HepG2 (cell line): ENCODE data around the gene JAK1. TPM values are rescaled to one million over a fixed set of nuclear protein-coding genes. Genes with fewer than 3 reads are reported as not detected.

Experiments used
- ATAC-seq: fragments of 200-7000 bp; cut with Tn5 transposase; 3 replicates; pipeline ENCODE4 v1.9.1; 2020; ENCODE audit warnings: mild to moderate bottlenecking, moderate library complexity
- BruUV-seq: library from RNA; stranded (reverse); fragments of 400-500 nt; replicated peaks from 2 replicates; lab custom pipeline; 2021; lab: Mats Ljungman, UMichigan
- CTCF ChIA-PET: fragments of 300-600 bp; formaldehyde crosslinking; extraction: SDS; loops from one replicate; lab custom pipeline; 2021; ENCODE audit warnings: low total read pairs, inconsistent platforms, low intra/inter-chr PET ratio; lab: Yijun Ruan, JAX
- POLR2A ChIA-PET: fragments of 350-600 bp; sonication (Branson Sonifier 250); formaldehyde crosslinking; loops from one replicate; lab custom pipeline; 2020; ENCODE audit warnings: antibody characterized with exemption, inconsistent platforms; lab: Yijun Ruan, JAX
- DNase-seq: peaks from one replicate; pipeline ENCODE4 v3.0.0-alpha.2; 2015; ENCODE audit warnings: low spot score
- FAIRE-seq: peaks from 3 replicates; lab custom pipeline; 2011; peaks lifted over from hg19 to GRCh38; lab: Jason Lieb, UNC
- H2AFZ ChIP-seq: one replicate; pipeline ENCODE4 v1.6.1; 2011; ENCODE audit warnings: low read length, inconsistent platforms
- H3K27ac ChIP-seq: fragments of 300-600 bp; 3 replicates; pipeline ENCODE4 v1.8.0; 2011; ENCODE audit warnings: mixed run types, mild to moderate bottlenecking, mixed read lengths, low read length, inconsistent platforms; ENCODE audit not compliant: insufficient read depth; ENCODE audit errors: extremely low read length
- H3K27me3 ChIP-seq, 2 experiments: fragments of 200-600 bp in 1 of 2; 2 replicates in 1 of 2; 3 replicates in 1 of 2; pipeline versions ENCODE4 v1.6.0 to v1.8.0; 2011; ENCODE audit warnings: low read length in 2 of 2, mild to moderate bottlenecking in 2 of 2, moderate library complexity in 2 of 2, inconsistent platforms in 1 of 2; ENCODE audit not compliant: insufficient read depth in 2 of 2, control insufficient read depth in 1 of 2
- H3K36me3 ChIP-seq, 2 experiments: fragments of 200-600 bp in 1 of 2; replicated peaks in 1 of 2; 2 replicates in 1 of 2; 3 replicates in 1 of 2; pipeline versions ENCODE4 v1.5.1 to v1.8.0; 2011; ENCODE audit warnings: low read length in 2 of 2, inconsistent platforms in 1 of 2; ENCODE audit not compliant: insufficient read depth in 2 of 2, control insufficient read depth in 1 of 2
- H3K4me1 ChIP-seq: 2 replicates; pipeline ENCODE4 v1.5.1; 2012; ENCODE audit warnings: low read length, inconsistent platforms; ENCODE audit not compliant: insufficient read depth
- H3K4me2 ChIP-seq: 2 replicates; pipeline ENCODE4 v1.6.0; 2011; ENCODE audit warnings: low read depth, low read length, inconsistent platforms
- H3K4me3 ChIP-seq, 3 experiments: fragments of 200-600 bp in 1 of 3; sonication (generic), shearing (Covaris generic) in 1 of 3; replicated peaks in 1 of 3; 2 replicates each; pipeline ENCODE4 v1.5.1; 2011 to 2016; ENCODE audit warnings: low read length in 3 of 3, inconsistent platforms in 2 of 3, low read depth in 2 of 3, mild to moderate bottlenecking in 2 of 3, control low read depth in 1 of 3, mixed read lengths in 1 of 3; ENCODE audit not compliant: insufficient read depth in 1 of 3
- H3K79me2 ChIP-seq: one replicate; pipeline ENCODE4 v1.6.1; 2011; ENCODE audit warnings: low read length, inconsistent platforms; ENCODE audit not compliant: insufficient read depth
- H3K9ac ChIP-seq: 2 replicates; pipeline ENCODE4 v1.6.0; 2011; ENCODE audit warnings: mild to moderate bottlenecking, low read depth, low read length, inconsistent platforms; ENCODE audit not compliant: insufficient read depth
- H3K9me3 ChIP-seq: 2 replicates; pipeline ENCODE4 v1.5.1; 2012; ENCODE audit warnings: mild to moderate bottlenecking, low read length
- H4K20me1 ChIP-seq: 2 replicates; pipeline ENCODE4 v1.6.0; 2011; ENCODE audit warnings: inconsistent platforms, mild to moderate bottlenecking, low read length, moderate library complexity; ENCODE audit not compliant: insufficient read depth
- ATAD3A ChIP-seq: sonication (generic); formaldehyde crosslinking; IDR thresholded peaks from 2 replicates; pipeline ENCODE4 v1.4.0; 2020; ENCODE audit warnings: missing genetic modification reagents
- CENPT ChIP-seq: sonication (generic); formaldehyde crosslinking; IDR thresholded peaks from 2 replicates; pipeline ENCODE4 v1.8.0; 2022; ENCODE audit warnings: low read depth, mild to moderate bottlenecking, moderate library complexity, missing genetic modification reagents
- HNF1B ChIP-seq: sonication (generic); formaldehyde crosslinking; IDR thresholded peaks from 2 replicates; pipeline ENCODE4 v1.5.1; 2020; ENCODE audit warnings: mild to moderate bottlenecking, moderate library complexity, missing genetic modification reagents
- ZFP36L2 ChIP-seq: sonication (generic); formaldehyde crosslinking; IDR thresholded peaks from 2 replicates; pipeline ENCODE4 v1.4.0; 2020; ENCODE audit warnings: missing genetic modification reagents
- ZNF230 ChIP-seq: sonication (generic); formaldehyde crosslinking; IDR thresholded peaks from 2 replicates; pipeline ENCODE4 v1.4.0; 2020; ENCODE audit warnings: mild to moderate bottlenecking, missing genetic modification reagents
- ZNF260 ChIP-seq: sonication (generic); formaldehyde crosslinking; IDR thresholded peaks from 2 replicates; pipeline ENCODE4 v1.4.0; 2020; ENCODE audit warnings: missing genetic modification reagents, low read depth, mild to moderate bottlenecking, borderline replicate concordance
- ZNF44 ChIP-seq: sonication (generic); formaldehyde crosslinking; IDR thresholded peaks from 2 replicates; pipeline ENCODE4 v1.5.1; 2020; ENCODE audit warnings: mild to moderate bottlenecking, missing genetic modification reagents
- ZNF775 ChIP-seq: sonication (generic); formaldehyde crosslinking; IDR thresholded peaks from 2 replicates; pipeline ENCODE4 v1.4.0; 2020; ENCODE audit warnings: missing genetic modification reagents, mild to moderate bottlenecking, moderate library complexity, borderline replicate concordance
- WGBS: methylation state at CpG from one replicate; pipeline ENCODE4 v1.1.6; 2017; ENCODE audit warnings: low lambda C conversion rate; 5-methylcytosine and 5-hydroxymethylcytosine counted together
- in situ Hi-C: cut with HindIII; loops from 2 replicates; pipeline ENCODE4 v1.10.0; 2017; ENCODE audit warnings: low pct_unique_long_range_greater_than_20kb; ENCODE audit not compliant: extremely low pct_ligation_motif_present
- intact Hi-C: fragments of 100-400 bp; cut with micrococcal nuclease; formaldehyde crosslinking; loops from one replicate; pipeline ENCODE4 v1.10.0; 2022; ENCODE audit not compliant: unreplicated experiment
- polyA plus RNA-seq, 8 experiments: library from polyadenylated mRNA; depleted of rRNA in 3 of 8; stranded (reverse) in 7 of 8; unstranded in 1 of 8; fragments of >200 nt; fragmentation: Illumina TruSeq in 4 of 8; extraction: Trizol in 4 of 8; gene quantifications; 2 replicates each; pipeline versions ENCODE4 v1.2.1 to v1.2.3, GENCODE V29; 2011 to 2016; ENCODE audit warnings: low read depth in 4 of 8, missing spikeins in 1 of 8, mixed read lengths in 1 of 8; ENCODE audit not compliant: insufficient read depth in 1 of 8
- total RNA-seq, 5 experiments: library from RNA; depleted of rRNA; stranded (reverse); fragments of >200 nt; fragmentation: Illumina TruSeq; extraction: Trizol; gene quantifications; 2 replicates each; pipeline ENCODE4 v1.2.3, GENCODE V29; 2016; ENCODE audit warnings: low read depth in 1 of 5
- TF ChIP-seq, protein P1 (sequence below): sonication (generic); formaldehyde crosslinking; IDR thresholded peaks from 2 replicates; pipeline ENCODE4 v1.4.0; 2020; ENCODE audit warnings: missing genetic modification reagents; ENCODE audit errors: not compliant biosample characterization
- TF ChIP-seq, protein P2 (sequence below): sonication (generic); formaldehyde crosslinking; IDR thresholded peaks from 2 replicates; pipeline ENCODE4 v1.4.0; 2020; ENCODE audit warnings: missing genetic modification reagents
- TF ChIP-seq, protein P3 (sequence below): IDR thresholded peaks from 2 replicates; pipeline ENCODE4 v1.6.1; 2016

Gene JAK1
- total and polyA plus RNA-seq, 2 of the 13 experiments (the other 11 are each of a cell fraction or from before 2014, with no cell fraction given) = 23.9 to 42.4 TPM

GRCh38 chr1:64871256-64871655 lies 95.1 kb downstream of the JAK1 start:
- H3K27me3 ChIP-seq = no peaks in the 10 kb centered on the region
- peaks cover 26 to 75% of the 10 kb centered on the region in 2 experiments for H3K36me3 ChIP-seq
- no peak overlapping the region for H3K4me2 ChIP-seq
- intact Hi-C loops = no loop called here
- no peaks in the 10 kb centered on the region for H3K9me3 ChIP-seq
- H3K79me2 ChIP-seq = no peaks in the 10 kb centered on the region
- H3K4me1 ChIP-seq = no peaks in the 10 kb centered on the region
- in situ Hi-C loops = no loop called here
- no peaks in the 10 kb centered on the region for H4K20me1 ChIP-seq
- ChIA-PET CTCF (no interaction called here), POLR2A (no interaction called here)
- BruUV-seq = no TSS peak
- no peak for FAIRE-seq
- H3K9ac ChIP-seq = no peak overlapping the region
- no peak for DNase-seq
- ATAC-seq = no peak
- H3K4me3 ChIP-seq = no peak overlapping the region
- WGBS = 96% methylated on average over 8 of the region's 8 CpGs
- H2AFZ ChIP-seq = no peak overlapping the region
- H3K27ac ChIP-seq = no peak overlapping the region
- TF ChIP-seq ZNF260 (CRISPR knock-in tag) = no peak
- TF ChIP-seq, protein P1, sequence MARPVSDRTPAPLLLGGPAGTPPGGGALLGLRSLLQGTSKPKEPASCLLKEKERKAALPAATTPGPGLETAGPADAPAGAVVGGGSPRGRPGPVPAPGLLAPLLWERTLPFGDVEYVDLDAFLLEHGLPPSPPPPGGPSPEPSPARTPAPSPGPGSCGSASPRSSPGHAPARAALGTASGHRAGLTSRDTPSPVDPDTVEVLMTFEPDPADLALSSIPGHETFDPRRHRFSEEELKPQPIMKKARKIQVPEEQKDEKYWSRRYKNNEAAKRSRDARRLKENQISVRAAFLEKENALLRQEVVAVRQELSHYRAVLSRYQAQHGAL (CRISPR knock-in tag) = no peak
- TF ChIP-seq, protein P2, sequence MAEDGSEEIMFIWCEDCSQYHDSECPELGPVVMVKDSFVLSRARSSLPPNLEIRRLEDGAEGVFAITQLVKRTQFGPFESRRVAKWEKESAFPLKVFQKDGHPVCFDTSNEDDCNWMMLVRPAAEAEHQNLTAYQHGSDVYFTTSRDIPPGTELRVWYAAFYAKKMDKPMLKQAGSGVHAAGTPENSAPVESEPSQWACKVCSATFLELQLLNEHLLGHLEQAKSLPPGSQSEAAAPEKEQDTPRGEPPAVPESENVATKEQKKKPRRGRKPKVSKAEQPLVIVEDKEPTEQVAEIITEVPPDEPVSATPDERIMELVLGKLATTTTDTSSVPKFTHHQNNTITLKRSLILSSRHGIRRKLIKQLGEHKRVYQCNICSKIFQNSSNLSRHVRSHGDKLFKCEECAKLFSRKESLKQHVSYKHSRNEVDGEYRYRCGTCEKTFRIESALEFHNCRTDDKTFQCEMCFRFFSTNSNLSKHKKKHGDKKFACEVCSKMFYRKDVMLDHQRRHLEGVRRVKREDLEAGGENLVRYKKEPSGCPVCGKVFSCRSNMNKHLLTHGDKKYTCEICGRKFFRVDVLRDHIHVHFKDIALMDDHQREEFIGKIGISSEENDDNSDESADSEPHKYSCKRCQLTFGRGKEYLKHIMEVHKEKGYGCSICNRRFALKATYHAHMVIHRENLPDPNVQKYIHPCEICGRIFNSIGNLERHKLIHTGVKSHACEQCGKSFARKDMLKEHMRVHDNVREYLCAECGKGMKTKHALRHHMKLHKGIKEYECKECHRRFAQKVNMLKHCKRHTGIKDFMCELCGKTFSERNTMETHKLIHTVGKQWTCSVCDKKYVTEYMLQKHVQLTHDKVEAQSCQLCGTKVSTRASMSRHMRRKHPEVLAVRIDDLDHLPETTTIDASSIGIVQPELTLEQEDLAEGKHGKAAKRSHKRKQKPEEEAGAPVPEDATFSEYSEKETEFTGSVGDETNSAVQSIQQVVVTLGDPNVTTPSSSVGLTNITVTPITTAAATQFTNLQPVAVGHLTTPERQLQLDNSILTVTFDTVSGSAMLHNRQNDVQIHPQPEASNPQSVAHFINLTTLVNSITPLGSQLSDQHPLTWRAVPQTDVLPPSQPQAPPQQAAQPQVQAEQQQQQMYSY (CRISPR knock-in tag) = no peak
- TF ChIP-seq ZFP36L2 (CRISPR knock-in tag) = no peak
- TF ChIP-seq CENPT (CRISPR knock-in tag) = no peak
- no peak for TF ChIP-seq ATAD3A (CRISPR knock-in tag)
- no peak for TF ChIP-seq HNF1B (CRISPR knock-in tag)
- TF ChIP-seq ZNF775 (CRISPR knock-in tag) = no peak
- TF ChIP-seq, protein P3, sequence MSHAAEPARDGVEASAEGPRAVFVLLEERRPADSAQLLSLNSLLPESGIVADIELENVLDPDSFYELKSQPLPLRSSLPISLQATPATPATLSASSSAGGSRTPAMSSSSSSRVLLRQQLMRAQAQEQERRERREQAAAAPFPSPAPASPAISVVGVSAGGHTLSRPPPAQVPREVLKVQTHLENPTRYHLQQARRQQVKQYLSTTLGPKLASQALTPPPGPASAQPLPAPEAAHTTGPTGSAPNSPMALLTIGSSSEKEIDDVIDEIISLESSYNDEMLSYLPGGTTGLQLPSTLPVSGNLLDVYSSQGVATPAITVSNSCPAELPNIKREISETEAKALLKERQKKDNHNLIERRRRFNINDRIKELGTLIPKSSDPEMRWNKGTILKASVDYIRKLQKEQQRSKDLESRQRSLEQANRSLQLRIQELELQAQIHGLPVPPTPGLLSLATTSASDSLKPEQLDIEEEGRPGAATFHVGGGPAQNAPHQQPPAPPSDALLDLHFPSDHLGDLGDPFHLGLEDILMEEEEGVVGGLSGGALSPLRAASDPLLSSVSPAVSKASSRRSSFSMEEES (CRISPR knock-in tag) = no peak
- TF ChIP-seq ZNF44 (CRISPR knock-in tag) = no peak
- no peak for TF ChIP-seq ZNF230 (CRISPR knock-in tag)
